GM23338 (cell line): ENCODE data around the gene KRTAP4-9. TPM values are rescaled to one million over a fixed set of nuclear protein-coding genes. Genes with fewer than 3 reads are reported as not detected.

ENCODE experiments used
- ATAC-seq: fragments of 200-7000 bp; cut with Tn5 transposase; 3 replicates; pipeline ENCODE4 v1.9.1; 2020
- DNase-seq: peaks from one replicate; pipeline ENCODE4 v3.0.0-alpha.2; 2015; ENCODE audit warnings: low spot score
- H2AFZ ChIP-seq: fragments of 200-600 bp; sonication (generic); 2 replicates; pipeline ENCODE4 v1.8.0; 2016; ENCODE audit warnings: antibody characterized with exemption, mild to moderate bottlenecking, moderate library complexity
- H3F3A ChIP-seq: fragments of 200-600 bp; sonication (generic); replicated peaks from 2 replicates; pipeline ENCODE4 v1.8.0; 2017; ENCODE audit warnings: antibody characterized with exemption, mixed run types, low read depth
- H3K27ac ChIP-seq: fragments of 200-600 bp; sonication (generic); 2 replicates; pipeline ENCODE4 v1.6.1; 2016; ENCODE audit warnings: low read depth
- H3K27me3 ChIP-seq: fragments of 200-600 bp; sonication (generic); 2 replicates; pipeline ENCODE4 v1.8.0; 2016; ENCODE audit warnings: mild to moderate bottlenecking, mixed run types, moderate library complexity; ENCODE audit not compliant: insufficient read depth
- H3K36me3 ChIP-seq: fragments of 200-600 bp; sonication (generic); 2 replicates; pipeline ENCODE4 v1.8.0; 2016; ENCODE audit warnings: mild to moderate bottlenecking; ENCODE audit not compliant: insufficient read depth
- H3K4me1 ChIP-seq: fragments of 200-600 bp; sonication (generic); 2 replicates; pipeline ENCODE4 v1.8.0; 2016; ENCODE audit warnings: mild to moderate bottlenecking, moderate library complexity; ENCODE audit not compliant: insufficient read depth
- H3K4me2 ChIP-seq: fragments of 200-600 bp; sonication (generic); 2 replicates; pipeline ENCODE4 v1.7.1; 2017; ENCODE audit warnings: mixed run types
- H3K4me3 ChIP-seq: fragments of 200-600 bp; sonication (generic); 2 replicates; pipeline ENCODE4 v1.6.1; 2016; ENCODE audit warnings: mixed run types
- H3K79me2 ChIP-seq: fragments of 200-600 bp; sonication (generic); replicated peaks from 2 replicates; pipeline ENCODE4 v1.8.0; 2017; ENCODE audit warnings: mild to moderate bottlenecking; ENCODE audit not compliant: insufficient read depth
- H3K9me2 ChIP-seq: fragments of 200-600 bp; sonication (generic); 2 replicates; pipeline ENCODE4 v1.8.0; 2017; ENCODE audit not compliant: insufficient read depth
- H4K20me1 ChIP-seq: fragments of 200-600 bp; sonication (generic); replicated peaks from 2 replicates; pipeline ENCODE4 v1.8.0; 2017; ENCODE audit warnings: mild to moderate bottlenecking; ENCODE audit not compliant: insufficient read depth
- H3K27ac Mint-ChIP-seq: 2 replicates; pipeline ENCODE4 v1.8.0; 2020; ENCODE audit warnings: inconsistent platforms, mild to moderate bottlenecking, moderate library complexity, mixed read lengths
- H3K27me3 Mint-ChIP-seq: 3 replicates; pipeline ENCODE4 v1.8.0; 2022; ENCODE audit warnings: low read depth, mild to moderate bottlenecking, moderate library complexity, mixed read lengths, inconsistent platforms; ENCODE audit not compliant: insufficient read depth, poor library complexity
- H3K36me3 Mint-ChIP-seq: 3 replicates; pipeline ENCODE4 v1.8.0; 2021; ENCODE audit warnings: low read depth, mild to moderate bottlenecking, inconsistent platforms, moderate library complexity, mixed read lengths
- H3K4me1 Mint-ChIP-seq: 3 replicates; pipeline ENCODE4 v1.8.0; 2020; ENCODE audit warnings: mild to moderate bottlenecking, inconsistent platforms, mixed read lengths
- H3K4me3 Mint-ChIP-seq: 3 replicates; pipeline ENCODE4 v1.8.0; 2021; ENCODE audit warnings: moderate library complexity, mild to moderate bottlenecking, inconsistent platforms, mixed read lengths
- H3K9me3 Mint-ChIP-seq: 3 replicates; pipeline ENCODE4 v1.8.0; 2020; ENCODE audit warnings: moderate library complexity, mild to moderate bottlenecking, inconsistent platforms, mixed read lengths
- CREB1 ChIP-seq: fragments of 250-450 bp; sonication (Bioruptor Pico); IDR thresholded peaks from 2 replicates; pipeline ENCODE4 v1.5.0; 2020; ENCODE audit warnings: low read depth, mild to moderate bottlenecking, moderate library complexity
- EZH2 ChIP-seq: fragments of 200-600 bp; sonication (generic); IDR thresholded peaks from one replicate; pipeline ENCODE4 v1.8.0; 2017; ENCODE audit warnings: antibody characterized with exemption, mild to moderate bottlenecking, low read depth; ENCODE audit not compliant: unreplicated experiment
- EZH2phosphoT487 ChIP-seq: fragments of 200-600 bp; sonication (generic); IDR thresholded peaks from one replicate; pipeline ENCODE4 v1.8.1; 2018; ENCODE audit warnings: antibody characterized with exemption; ENCODE audit not compliant: unreplicated experiment
- JUNB ChIP-seq: IDR thresholded peaks from one replicate; pipeline ENCODE4 v1.6.1; 2016; ENCODE audit warnings: antibody characterized with exemption; ENCODE audit not compliant: unreplicated experiment
- NANOG ChIP-seq: IDR thresholded peaks from 2 replicates; pipeline ENCODE4 v1.6.1; 2016; ENCODE audit warnings: antibody characterized with exemption, borderline replicate concordance
- POLR2AphosphoS5 ChIP-seq: IDR thresholded peaks from 2 replicates; pipeline ENCODE4 v1.6.1; 2016; ENCODE audit warnings: antibody characterized with exemption, low read depth
- STAT1 ChIP-seq: IDR thresholded peaks from one replicate; pipeline ENCODE4 v1.6.1; 2016; ENCODE audit warnings: antibody characterized with exemption; ENCODE audit not compliant: unreplicated experiment
- ZNF114 ChIP-seq: fragments of 250-450 bp; sonication (Bioruptor Pico); IDR thresholded peaks from 2 replicates; pipeline ENCODE4 v1.5.0; 2020; ENCODE audit warnings: mild to moderate bottlenecking, moderate library complexity
- ZNF331 ChIP-seq: fragments of 250-450 bp; sonication (Bioruptor Pico); IDR thresholded peaks from 2 replicates; pipeline ENCODE4 v1.5.0; 2020; ENCODE audit warnings: low read depth, mild to moderate bottlenecking, moderate library complexity
- polyA plus RNA-seq: library from polyadenylated mRNA; unstranded; fragments of >200 nt; fragmentation: Nextera tagmentation; extraction: Ambion mirVana; gene quantifications from 2 replicates; pipeline ENCODE4 v1.2.1, GENCODE V29; 2016
- total RNA-seq: library from RNA; depleted of rRNA; stranded (reverse); fragments of >200 nt; shearing (Covaris generic); gene quantifications from 2 replicates; pipeline ENCODE4 v1.2.3, GENCODE V29; 2014
- TF ChIP-seq, protein P1 (sequence below): IDR thresholded peaks from one replicate; pipeline ENCODE4 v1.6.1; 2018; ENCODE audit warnings: antibody characterized with exemption; ENCODE audit not compliant: unreplicated experiment
- TF ChIP-seq, protein P2 (sequence below), 2 experiments: fragments of 200-600 bp in 1 of 2; sonication (generic) in 1 of 2; conservative IDR thresholded peaks; 2 replicates each; pipeline versions ENCODE4 v1.5.1 to v1.6.1; 2016 to 2017; ENCODE audit warnings: antibody characterized with exemption in 2 of 2, low read depth in 2 of 2, mild to moderate bottlenecking in 2 of 2, moderate library complexity in 1 of 2
- TF ChIP-seq, protein P3 (sequence below): fragments of 250-450 bp; sonication (Bioruptor Pico); IDR thresholded peaks from 2 replicates; pipeline ENCODE4 v1.5.0; 2020; ENCODE audit warnings: mild to moderate bottlenecking, moderate library complexity
- TF ChIP-seq, protein P4 (sequence below): IDR thresholded peaks from 2 replicates; pipeline ENCODE4 v1.6.1; 2016; ENCODE audit warnings: antibody characterized with exemption

The KRTAP4-9 gene
- total and polyA plus RNA-seq, 2 experiments from 2014 or later = not detected

DNA sequence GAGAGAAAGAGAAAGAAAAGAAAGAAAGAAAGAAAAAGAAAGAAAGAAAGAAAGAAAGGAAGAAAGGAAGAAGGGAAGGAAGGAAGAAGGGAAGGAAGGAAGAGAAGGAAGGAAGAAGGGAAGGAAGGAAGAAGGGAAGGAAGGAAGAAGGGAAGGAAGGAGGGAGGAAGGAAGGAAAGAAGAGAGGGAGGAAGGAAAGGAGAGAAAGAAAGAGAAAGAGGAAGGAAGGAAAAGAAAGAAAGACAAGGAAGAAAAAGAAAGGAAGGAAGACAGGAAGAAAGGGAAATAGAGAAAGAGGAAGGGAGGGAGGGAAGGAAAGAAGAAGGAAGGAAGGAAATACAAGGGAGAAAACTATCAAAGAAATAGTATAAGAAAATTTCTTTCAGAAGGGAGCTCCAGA, 28.4 kb upstream of the KRTAP4-9 start:
- no peak overlapping the region for H3K27ac ChIP-seq
- DNase-seq = no peak
- H3K9me3 Mint-ChIP-seq = no peaks in the 10 kb centered on the region; the same call in 1 of the 3 replicates
- no peak overlapping the region for H3K4me2 ChIP-seq
- H3K4me1 ChIP-seq = no peaks in the 10 kb centered on the region
- H3K36me3 Mint-ChIP-seq = no peaks in the 10 kb centered on the region
- no peak for ATAC-seq
- H3F3A ChIP-seq = no peaks in the 10 kb centered on the region
- no peak overlapping the region for H3K4me3 Mint-ChIP-seq
- no peaks in the 10 kb centered on the region for H4K20me1 ChIP-seq
- H3K27ac Mint-ChIP-seq = no peak overlapping the region
- H3K27me3 Mint-ChIP-seq = no peaks in the 10 kb centered on the region
- no peak overlapping the region for H3K4me3 ChIP-seq
- H3K4me1 Mint-ChIP-seq = no peaks in the 10 kb centered on the region
- TF ChIP-seq, protein P1, sequence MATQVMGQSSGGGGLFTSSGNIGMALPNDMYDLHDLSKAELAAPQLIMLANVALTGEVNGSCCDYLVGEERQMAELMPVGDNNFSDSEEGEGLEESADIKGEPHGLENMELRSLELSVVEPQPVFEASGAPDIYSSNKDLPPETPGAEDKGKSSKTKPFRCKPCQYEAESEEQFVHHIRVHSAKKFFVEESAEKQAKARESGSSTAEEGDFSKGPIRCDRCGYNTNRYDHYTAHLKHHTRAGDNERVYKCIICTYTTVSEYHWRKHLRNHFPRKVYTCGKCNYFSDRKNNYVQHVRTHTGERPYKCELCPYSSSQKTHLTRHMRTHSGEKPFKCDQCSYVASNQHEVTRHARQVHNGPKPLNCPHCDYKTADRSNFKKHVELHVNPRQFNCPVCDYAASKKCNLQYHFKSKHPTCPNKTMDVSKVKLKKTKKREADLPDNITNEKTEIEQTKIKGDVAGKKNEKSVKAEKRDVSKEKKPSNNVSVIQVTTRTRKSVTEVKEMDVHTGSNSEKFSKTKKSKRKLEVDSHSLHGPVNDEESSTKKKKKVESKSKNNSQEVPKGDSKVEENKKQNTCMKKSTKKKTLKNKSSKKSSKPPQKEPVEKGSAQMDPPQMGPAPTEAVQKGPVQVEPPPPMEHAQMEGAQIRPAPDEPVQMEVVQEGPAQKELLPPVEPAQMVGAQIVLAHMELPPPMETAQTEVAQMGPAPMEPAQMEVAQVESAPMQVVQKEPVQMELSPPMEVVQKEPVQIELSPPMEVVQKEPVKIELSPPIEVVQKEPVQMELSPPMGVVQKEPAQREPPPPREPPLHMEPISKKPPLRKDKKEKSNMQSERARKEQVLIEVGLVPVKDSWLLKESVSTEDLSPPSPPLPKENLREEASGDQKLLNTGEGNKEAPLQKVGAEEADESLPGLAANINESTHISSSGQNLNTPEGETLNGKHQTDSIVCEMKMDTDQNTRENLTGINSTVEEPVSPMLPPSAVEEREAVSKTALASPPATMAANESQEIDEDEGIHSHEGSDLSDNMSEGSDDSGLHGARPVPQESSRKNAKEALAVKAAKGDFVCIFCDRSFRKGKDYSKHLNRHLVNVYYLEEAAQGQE = no peak
- TF ChIP-seq ZNF331 (CRISPR knock-in tag) (no peak), STAT1 (no peak), NANOG (no peak), CREB1 (CRISPR knock-in tag) (no peak), POLR2AphosphoS5 (no peak), ZNF114 (no peak), EZH2phosphoT487 (no peak), JUNB (no peak), EZH2 (no peak)
- TF ChIP-seq, protein P2, sequence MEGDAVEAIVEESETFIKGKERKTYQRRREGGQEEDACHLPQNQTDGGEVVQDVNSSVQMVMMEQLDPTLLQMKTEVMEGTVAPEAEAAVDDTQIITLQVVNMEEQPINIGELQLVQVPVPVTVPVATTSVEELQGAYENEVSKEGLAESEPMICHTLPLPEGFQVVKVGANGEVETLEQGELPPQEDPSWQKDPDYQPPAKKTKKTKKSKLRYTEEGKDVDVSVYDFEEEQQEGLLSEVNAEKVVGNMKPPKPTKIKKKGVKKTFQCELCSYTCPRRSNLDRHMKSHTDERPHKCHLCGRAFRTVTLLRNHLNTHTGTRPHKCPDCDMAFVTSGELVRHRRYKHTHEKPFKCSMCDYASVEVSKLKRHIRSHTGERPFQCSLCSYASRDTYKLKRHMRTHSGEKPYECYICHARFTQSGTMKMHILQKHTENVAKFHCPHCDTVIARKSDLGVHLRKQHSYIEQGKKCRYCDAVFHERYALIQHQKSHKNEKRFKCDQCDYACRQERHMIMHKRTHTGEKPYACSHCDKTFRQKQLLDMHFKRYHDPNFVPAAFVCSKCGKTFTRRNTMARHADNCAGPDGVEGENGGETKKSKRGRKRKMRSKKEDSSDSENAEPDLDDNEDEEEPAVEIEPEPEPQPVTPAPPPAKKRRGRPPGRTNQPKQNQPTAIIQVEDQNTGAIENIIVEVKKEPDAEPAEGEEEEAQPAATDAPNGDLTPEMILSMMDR (conservative IDR thresholded peaks at IDR 0.05; ENCODE audit: low read depth in 2 of 2) = no peak
- TF ChIP-seq, protein P3, sequence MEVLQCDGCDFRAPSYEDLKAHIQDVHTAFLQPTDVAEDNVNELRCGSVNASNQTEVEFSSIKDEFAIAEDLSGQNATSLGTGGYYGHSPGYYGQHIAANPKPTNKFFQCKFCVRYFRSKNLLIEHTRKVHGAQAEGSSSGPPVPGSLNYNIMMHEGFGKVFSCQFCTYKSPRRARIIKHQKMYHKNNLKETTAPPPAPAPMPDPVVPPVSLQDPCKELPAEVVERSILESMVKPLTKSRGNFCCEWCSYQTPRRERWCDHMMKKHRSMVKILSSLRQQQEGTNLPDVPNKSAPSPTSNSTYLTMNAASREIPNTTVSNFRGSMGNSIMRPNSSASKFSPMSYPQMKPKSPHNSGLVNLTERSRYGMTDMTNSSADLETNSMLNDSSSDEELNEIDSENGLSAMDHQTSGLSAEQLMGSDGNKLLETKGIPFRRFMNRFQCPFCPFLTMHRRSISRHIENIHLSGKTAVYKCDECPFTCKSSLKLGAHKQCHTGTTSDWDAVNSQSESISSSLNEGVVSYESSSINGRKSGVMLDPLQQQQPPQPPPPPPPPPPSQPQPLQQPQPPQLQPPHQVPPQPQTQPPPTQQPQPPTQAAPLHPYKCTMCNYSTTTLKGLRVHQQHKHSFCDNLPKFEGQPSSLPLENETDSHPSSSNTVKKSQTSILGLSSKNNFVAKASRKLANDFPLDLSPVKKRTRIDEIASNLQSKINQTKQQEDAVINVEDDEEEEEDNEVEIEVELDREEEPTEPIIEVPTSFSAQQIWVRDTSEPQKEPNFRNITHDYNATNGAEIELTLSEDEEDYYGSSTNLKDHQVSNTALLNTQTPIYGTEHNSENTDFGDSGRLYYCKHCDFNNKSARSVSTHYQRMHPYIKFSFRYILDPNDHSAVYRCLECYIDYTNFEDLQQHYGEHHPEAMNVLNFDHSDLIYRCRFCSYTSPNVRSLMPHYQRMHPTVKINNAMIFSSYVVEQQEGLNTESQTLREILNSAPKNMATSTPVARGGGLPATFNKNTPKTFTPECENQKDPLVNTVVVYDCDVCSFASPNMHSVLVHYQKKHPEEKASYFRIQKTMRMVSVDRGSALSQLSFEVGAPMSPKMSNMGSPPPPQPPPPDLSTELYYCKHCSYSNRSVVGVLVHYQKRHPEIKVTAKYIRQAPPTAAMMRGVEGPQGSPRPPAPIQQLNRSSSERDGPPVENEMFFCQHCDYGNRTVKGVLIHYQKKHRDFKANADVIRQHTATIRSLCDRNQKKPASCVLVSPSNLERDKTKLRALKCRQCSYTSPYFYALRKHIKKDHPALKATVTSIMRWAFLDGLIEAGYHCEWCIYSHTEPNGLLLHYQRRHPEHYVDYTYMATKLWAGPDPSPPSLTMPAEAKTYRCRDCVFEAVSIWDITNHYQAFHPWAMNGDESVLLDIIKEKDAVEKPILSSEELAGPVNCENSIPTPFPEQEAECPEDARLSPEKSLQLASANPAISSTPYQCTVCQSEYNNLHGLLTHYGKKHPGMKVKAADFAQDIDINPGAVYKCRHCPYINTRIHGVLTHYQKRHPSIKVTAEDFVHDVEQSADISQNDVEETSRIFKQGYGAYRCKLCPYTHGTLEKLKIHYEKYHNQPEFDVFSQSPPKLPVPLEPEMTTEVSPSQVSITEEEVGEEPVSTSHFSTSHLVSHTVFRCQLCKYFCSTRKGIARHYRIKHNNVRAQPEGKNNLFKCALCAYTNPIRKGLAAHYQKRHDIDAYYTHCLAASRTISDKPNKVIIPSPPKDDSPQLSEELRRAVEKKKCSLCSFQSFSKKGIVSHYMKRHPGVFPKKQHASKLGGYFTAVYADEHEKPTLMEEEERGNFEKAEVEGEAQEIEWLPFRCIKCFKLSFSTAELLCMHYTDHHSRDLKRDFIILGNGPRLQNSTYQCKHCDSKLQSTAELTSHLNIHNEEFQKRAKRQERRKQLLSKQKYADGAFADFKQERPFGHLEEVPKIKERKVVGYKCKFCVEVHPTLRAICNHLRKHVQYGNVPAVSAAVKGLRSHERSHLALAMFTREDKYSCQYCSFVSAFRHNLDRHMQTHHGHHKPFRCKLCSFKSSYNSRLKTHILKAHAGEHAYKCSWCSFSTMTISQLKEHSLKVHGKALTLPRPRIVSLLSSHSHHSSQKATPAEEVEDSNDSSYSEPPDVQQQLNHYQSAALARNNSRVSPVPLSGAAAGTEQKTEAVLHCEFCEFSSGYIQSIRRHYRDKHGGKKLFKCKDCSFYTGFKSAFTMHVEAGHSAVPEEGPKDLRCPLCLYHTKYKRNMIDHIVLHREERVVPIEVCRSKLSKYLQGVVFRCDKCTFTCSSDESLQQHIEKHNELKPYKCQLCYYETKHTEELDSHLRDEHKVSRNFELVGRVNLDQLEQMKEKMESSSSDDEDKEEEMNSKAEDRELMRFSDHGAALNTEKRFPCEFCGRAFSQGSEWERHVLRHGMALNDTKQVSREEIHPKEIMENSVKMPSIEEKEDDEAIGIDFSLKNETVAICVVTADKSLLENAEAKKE (CRISPR knock-in tag) = no peak
- TF ChIP-seq, protein P4, sequence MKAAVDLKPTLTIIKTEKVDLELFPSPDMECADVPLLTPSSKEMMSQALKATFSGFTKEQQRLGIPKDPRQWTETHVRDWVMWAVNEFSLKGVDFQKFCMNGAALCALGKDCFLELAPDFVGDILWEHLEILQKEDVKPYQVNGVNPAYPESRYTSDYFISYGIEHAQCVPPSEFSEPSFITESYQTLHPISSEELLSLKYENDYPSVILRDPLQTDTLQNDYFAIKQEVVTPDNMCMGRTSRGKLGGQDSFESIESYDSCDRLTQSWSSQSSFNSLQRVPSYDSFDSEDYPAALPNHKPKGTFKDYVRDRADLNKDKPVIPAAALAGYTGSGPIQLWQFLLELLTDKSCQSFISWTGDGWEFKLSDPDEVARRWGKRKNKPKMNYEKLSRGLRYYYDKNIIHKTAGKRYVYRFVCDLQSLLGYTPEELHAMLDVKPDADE = no peak
- H2AFZ ChIP-seq = no peak overlapping the region
- H3K9me2 ChIP-seq = peaks cover 7% of the 10 kb centered on the region
- no peaks in the 10 kb centered on the region for H3K27me3 ChIP-seq
- H3K36me3 ChIP-seq = no peaks in the 10 kb centered on the region
- H3K79me2 ChIP-seq = no peaks in the 10 kb centered on the region
